Stimulated activated CD8-positive, alpha-beta memory T cell treated with anti-CD3 and anti-CD28 coated beads, Interleukin-12 subunit alpha, Interleukin-12 subunit beta, amount 100 ng/mL, for 24 hours (primary cell): ENCODE data around the gene PAIP2.
"Not testable (repeated sequence)": the region's sequence is repeated elsewhere in the genome, so short reads cannot be mapped to it uniquely, and the experiment has no call there.

Experiments used
- DNase-seq: peaks from one replicate; pipeline ENCODE4 v3.0.0-alpha.2; 2020; ENCODE audit errors: extremely low read depth

The PAIP2 gene

DNA sequence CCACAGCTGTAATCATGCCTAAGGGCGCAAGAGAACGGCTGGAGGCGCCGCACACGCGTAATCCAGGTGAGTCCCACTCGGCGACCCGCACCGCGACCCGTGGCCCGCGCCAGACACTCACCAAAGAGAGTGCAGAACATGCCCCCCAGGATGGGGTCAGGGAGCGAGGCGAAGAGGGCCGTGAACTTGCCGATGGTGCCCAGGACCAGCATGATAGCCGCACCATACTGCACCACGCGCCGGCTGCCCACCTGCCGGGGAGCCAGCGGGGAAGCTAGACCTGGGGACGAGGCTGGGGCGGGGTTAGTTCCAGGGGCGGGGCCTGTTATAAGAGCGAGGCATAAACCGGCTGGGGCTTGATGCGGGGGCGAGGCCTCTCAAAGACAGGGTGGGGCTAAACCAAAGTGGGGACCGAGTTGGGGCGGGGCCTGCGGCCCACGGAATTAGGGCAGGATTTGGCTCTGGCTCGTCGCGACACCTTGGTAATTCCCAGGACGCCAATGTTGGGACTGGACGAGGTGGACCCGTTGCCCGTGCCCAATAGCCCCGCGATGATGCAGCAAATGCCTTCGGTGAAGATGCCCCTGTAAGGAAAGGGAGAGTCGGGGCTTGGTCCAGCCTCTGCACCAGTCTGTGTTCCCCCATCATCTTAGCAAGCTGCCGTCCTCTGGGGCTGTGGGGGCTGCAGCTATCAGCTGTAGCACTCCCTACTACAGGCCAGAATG, 36.6 kb downstream of the PAIP2 start:
- no peak for DNase-seq

DNA sequence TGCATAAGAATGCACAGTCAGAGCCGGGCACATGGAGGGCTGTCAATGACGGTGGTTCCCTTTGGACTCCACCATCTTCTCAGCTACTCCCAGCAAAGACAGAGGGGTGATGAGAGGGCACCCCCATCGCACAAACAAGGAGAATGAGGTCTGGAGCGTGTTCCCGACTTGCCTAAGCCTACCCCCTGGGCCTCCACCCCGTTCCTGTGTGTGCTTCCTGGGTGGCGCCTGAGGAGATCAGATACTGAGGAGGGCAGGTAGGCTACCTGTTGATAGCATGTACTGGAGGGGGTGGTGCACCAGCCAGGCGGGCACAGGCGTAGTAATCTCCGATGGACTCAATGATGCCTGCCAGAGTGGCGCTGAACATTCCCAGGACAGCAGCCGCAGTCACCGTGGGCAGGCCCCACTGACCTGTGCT, 37.3 kb downstream of the PAIP2 start:
- DNase-seq = no peak

DNA sequence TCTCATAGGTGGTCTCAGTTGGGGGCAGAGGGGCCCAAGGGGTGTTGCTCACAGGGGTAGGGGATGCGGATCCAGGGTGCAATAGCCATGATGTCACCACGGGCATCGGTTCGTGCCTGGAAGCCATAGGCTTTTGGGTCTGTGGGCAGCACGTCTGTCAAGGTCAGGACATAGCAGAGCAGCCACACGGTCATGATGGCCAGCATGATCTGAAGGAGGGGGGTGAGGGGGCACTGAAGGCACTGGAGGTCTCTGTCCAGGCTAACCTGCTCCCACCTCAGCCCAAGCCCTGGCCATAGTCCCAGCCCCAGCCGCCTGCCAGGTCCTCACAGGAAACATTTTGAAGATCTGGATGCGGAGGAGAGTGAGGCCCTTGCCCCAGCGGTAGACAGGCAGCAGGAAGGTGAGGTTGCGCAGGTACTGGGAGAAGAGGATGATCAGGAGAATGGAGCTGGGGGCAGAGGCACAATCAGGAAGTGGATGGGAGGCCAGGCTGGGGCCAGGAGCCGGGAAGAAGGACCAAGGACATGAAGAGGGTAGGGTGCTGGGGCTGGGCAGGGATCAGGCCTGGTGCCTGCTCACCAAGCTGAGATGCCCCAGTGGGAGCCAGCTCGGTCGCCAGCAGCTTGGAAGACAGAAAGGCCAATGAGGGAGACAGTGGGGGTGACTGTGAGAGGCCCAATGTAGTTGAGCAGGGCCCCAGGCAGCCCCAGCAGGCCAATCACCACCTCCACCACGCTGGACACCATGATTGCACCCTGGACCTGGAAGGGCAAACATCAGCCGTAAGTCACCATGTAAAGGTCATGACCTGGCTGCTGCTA, 38.2 kb downstream of the PAIP2 start:
- DNase-seq = no peak

DNA sequence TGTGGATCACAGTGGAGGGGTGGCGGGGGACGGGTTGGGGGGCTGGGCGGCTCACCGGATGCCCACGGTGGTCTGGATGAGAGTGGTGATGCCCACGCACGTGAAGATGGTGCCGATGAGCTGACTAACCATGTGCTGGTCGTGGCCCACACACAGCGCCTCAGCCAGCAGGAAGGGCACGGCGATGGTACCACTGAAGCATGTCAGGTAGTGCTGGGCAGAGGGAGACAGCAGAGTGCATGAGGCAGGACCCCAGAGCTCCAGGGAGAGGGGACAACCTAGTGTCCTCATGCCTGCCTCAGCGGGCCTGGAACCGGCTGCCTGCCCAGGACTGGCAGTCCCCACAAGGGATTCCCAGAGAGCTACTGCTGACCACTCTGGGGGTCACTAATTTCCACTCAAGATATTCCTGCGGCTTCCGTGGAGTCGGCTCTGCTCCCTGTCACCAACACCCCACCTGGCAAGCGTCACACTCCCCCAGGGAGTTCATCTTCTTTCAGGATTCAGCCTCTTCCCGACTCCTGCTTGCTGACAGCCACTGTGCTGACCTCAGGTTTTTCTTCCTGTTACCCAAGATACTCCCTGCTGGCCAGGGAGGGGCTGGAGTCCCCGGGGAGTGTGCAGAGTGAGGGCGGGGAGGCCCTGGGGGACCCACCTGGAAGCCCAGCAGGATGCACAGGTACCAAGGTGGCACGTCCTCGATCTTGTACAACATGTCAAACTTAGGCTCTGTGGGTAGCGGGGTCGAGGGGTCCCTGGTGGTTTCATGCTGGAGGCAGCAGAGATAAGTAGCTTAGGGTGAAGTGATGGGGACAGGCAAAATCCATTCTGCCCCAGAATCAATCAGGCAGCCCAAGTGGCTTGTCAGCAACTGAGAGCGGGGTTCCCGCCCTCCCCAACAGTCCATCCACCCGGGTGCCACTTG, 40.4 kb downstream of the PAIP2 start:
- no peak for DNase-seq

DNA sequence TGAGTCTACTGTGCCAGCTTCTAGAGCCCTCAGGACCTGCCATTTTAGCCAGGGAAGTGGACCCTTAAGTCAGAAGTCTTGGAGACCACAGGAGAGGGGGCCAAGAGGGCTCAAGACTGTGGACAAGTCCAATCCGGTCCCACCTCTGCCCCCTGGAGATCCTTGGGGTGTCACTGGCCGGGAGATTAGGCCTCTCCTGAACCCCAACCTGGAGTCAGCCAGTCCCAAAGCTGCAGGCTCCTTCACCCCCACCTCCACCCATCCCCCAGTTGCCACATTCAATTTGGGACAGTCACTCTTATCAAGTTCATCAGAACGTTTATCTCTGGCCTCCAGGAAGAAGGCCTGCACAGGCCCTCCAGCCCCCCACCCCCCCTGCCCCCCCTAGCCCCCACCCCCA, 41.2 kb downstream of the PAIP2 start:
- no peak for DNase-seq

DNA sequence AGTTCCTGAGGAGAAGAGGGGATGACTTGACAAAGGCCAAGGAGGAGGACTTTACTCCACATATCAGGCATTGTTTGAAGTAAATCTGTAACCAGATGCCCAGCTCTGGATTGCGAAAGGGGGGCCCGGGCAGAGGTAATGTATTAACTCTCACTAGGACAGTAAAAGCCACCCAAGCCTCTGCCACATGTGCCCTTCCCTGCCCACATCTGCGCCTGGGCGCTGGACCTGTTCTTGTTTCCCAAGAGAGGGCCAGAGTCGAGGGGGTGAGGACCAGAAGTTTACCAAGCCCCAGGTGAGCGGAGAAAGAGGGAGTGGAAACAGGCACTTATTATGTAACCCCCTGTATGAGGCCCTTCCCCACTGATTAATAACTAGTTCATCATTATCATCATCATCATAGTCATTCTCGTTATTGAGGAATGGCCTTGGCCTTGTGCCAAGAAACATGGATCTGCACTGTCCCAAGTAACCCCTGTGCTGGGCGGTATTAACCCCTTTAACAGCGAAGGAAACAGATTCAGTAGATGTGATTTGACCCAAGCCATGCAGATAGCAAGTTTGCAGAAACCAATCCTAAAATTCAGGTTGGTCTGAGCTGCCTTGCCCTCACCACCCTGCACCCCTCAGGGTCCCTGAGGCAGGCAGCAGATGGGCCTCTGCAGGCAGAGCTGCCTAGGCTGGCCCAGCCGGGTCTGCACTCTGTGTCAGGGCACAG, 41.8 kb downstream of the PAIP2 start, which contains the start of gene SLC23A1:
SLC23A1 (minus strand) TSS at position 23 of the 718 bp plus-strand sequence. CDS start 44 bp downstream, outside the sequence.
- DNase-seq = no peak

DNA sequence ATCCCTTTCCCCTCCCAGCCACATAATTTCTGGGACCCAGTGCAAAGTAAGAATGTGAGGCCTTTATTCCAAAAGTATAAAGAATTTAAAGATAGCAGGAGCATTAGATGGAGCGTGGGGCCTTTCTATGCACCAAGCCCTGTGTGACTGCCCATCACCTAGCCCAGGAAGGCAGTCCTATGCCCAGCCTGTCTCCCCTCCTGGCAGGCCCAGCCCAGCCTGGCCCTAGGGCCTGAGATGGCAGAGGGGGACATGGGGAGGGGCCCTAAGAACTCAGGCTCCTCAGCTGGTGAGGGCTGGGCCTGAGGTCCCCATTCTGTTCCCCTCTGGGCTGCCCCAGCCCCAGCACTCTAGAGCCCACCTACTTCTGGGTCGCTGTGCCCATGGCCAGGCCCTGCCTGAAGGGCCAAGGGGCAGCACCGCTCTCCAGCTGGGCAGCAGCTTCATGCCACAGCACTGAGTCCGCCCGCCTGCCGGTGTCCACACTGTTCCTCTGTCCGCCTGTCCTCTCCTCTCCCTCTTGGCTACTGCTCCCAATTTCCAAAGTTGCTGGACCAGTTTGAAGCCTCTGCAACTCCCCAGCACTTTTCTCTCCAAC, 42.4 kb downstream of the PAIP2 start:
- DNase-seq = no peak

DNA sequence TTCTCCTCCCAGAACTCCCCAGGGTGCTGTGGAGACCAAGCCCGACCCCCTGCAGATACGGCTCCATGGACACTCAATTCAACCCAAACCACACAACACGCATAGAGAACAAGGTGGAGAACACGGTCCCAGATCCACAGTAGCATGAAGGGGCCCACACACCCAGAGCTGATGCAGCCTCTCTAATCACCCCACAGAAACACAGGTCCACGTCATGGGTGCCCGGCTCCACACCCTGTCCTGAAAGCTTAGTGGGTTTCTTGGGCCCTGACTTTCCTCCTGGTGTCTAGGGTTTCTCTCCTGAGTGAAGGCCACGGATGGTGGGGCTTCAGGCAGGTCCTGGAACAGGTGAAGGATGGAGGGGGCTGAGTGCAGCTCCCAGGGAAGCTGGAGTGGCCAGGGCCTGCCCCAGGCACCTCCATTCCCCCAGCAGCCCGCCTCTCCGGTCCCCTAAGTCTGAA, 43.0 kb downstream of the PAIP2 start:
- DNase-seq = no peak

DNA sequence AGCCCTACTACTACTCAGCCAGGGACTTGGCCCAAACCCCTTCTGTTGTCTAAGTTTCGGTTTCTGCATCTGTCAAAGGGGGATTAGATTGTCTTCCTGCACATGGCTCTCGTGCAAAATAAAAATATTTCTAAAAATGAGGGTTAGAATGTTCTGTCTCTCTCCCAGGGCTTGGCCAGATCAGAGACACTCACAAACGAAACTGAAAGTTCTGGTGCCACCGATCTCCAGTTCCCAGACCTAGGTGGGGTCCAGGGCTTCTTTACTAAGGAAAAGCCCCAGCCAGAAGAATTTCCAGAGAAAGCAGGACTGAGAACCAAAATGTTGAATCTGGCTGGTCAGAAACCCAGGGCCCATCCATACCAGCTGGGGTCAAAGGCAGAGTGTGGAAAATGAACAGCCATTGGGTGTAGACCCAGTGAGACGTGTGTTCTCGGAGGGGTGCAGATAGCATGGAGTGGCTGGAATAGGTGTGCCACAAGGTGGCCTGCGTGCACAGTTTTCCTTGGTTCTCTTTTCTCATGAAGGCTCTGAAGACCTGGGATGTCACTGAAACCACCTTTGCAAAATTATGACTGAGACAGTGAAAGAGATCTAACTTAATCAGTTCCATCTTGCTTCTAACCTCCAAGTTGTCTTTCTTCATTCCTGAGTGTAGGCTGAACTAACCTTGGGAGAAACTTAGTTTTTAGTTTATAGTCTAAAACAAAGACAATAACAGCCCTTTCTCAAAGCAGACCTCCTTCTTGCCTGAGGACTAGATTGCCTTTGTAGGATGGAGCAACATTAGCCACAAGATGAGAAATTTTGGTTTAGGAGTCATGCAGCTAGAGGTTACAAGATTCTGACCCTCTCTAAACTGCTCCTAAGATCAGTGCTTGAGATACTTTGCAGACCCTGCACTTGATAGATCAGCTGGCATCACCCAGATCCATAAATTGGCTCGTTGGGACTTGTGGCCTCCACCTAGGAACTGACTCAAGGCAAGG, 43.7 kb downstream of the PAIP2 start:
- no peak for DNase-seq

DNA sequence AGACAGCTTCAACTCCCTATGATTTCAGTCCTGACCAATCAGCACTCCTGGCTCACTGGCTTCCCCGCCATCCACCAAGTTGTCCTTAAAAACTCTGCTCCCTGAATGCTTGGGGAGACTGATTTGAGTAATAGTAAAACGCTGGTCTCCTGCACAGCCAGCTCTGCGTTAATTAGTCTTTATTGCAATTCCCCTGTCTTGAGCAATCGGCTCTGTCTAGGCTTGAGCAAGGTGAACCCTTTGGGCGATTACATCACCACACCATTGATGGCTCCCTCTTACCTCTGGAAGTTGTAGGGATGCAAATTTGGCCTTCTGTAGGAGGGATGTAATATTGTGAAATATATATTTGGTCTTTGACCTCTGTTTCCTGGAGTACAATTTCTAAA, 44.4 kb downstream of the PAIP2 start:
- no peak for DNase-seq

DNA sequence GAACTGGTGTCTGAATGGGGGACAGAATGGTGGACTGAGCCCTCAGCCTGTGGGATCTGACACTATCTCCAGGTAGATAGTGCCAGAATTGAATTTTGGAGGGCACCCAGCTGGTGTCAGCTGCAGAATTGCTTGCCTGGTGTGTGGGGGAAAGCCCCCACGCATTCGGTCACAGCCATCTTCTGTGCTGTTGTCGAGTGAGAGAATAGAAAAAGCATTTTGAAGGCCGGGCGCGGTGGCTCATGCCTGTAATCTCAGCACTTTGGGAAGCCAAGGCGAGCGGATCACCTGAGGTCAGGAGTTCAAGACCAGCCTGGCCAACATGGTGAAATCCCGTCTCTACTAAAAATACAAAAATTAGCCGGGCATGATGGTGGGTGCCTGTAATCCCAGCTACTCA, 45.3 kb downstream of the PAIP2 start:
- DNase-seq = not testable (repeated sequence)

DNA sequence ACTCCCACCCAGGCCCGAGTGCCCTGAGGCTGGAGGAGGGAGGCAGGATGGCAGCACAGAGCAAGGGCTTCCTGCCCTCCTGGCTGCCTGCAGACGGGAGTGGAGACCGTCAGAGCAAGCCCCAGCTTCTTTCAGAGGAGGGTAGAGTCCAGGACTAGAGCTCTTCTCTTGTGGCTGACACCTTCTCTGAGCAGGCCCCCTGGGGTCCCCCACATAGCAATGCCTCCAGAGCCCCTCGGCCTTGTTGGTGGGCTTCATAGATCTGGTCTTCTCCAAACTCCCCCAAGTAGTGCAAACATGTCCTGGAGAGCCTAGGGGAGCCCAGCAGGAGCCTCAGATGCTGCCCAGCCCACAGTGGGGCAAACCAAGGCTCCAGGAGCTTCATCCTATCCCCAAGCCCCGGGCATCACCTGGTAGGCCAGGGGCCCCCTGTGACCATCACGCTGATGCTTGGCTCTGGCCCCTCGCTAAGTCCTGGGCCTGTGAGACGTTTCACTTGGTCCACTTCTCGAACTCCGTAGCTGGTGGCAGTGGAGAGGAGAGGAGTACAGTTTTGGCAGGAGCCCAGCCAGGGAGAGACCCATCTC, 46.0 kb downstream of the PAIP2 start:
- DNase-seq = no peak

DNA sequence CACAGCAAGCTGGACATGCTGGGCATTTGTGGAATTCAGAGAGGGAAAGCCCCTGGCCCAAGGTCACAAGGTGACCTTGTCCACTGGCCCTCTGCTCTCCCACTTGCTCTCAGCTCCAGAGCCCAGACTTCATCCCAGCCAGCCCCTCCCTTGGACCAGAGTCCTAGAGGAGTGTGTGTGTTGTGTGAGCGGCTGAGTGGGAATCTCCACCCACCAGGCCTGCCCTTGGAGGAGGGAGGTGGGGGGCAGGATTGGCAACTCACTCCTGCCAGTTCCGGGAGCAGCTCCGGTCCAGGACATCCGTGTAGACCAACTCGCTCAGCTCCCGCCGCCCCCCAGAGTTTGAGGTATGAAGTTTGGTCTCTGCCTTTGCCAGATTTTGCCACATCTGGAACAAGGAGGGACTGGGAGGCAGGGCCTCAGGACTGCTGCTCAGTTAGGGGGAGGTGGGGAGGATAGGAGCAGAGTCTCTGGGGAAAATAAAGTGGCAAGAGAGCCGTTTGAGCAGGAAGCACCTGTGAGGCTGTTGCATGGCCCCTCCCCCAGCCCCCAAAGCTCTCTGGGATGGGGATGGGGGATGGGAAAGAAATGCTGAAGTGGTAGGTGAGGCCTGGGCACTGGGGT, 46.7 kb downstream of the PAIP2 start:
- DNase-seq = no peak

DNA sequence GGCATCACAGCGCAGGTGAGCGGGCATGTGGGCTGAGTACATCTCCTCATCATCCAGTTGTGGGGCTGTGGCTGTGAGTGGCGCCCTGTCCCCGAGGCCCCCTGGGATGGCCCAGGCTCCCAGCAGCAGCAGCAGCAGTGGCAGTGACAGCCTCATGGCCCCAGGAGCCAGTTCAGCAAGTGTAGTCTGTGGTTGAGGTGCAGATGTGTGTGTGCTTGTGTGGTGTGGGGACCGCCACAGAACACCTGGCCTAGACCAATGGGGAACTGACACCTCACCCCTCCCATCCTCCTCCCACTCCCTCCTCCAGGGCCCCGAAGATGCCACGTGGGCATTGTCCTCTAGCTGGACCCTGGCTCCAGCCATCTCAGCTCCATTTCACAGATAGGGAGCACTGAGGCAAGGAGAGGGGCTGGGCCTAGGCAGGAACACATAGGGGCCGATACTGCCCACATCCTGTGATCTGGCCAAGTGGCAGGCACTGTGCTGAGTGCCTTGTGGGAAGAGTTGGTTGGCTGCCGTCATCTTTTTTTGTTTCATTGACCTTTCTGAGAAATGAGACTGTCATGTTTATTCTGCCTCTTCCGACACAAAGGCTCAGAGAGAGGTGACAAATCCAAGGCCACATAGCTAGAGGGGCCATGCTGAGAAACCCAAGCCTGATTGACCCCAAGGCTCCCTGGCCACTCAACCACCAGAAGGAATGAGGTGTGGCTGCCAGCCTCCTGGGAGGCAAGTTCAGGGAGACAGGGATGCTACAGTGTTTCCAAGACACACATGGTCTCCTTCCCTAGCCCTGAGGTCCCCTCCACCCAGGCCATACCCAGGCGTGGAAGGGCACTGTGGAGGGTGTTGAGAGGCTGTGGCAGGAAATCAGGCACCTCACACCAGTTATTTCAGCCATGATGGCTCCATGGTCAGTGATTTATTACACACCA, 48.3 kb downstream of the PAIP2 start, which contains the start of gene MZB1:
MZB1 (minus strand) TSS at position 213 of the 938 bp plus-strand sequence; CDS start at position 156, 57 bp downstream.
- no peak for DNase-seq

DNA sequence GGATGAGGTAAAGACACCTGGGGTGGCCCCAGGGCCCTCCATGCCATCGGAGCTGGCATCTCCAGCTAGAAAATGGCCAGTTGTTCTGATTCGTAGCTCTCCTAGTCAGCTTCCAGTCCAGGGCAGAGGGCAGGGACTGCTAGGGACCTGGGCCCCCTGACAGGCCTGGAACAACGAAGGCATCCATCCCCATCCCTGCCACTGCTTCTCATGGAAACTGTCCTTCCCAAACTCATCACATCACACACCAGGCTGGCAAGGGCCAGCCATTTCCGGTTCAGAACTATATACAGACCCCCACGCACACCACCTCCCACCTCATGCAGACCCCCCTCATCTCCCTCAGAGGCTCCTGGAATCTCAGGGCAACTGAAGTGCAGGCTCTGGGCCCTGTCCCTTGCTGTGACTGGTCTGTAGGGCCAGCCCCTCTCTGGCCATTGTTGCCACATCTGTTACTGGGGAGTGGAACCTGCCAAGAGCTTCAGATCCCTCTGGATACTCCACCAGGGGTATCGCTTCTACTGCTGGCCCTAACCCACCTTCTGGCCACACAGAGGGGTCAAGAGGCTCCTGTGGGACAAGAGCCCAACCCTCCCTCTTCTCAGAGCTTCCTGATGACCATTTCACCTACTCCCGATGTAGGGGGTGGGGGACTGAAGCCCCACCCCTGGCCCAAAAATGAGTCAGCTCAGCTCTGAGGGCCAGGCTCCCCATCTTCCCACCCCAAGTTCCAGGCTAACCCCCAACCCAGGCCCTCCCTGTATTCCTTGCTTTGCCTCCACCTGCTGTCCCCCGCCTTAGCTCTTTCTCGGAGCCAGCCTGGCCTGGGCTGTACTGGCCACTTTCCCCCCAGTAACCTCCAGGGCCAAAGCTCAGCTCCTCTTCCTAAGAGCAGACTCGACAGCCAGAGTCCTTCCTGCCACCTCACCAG, 49.2 kb downstream of the PAIP2 start:
- DNase-seq = no peak

DNA sequence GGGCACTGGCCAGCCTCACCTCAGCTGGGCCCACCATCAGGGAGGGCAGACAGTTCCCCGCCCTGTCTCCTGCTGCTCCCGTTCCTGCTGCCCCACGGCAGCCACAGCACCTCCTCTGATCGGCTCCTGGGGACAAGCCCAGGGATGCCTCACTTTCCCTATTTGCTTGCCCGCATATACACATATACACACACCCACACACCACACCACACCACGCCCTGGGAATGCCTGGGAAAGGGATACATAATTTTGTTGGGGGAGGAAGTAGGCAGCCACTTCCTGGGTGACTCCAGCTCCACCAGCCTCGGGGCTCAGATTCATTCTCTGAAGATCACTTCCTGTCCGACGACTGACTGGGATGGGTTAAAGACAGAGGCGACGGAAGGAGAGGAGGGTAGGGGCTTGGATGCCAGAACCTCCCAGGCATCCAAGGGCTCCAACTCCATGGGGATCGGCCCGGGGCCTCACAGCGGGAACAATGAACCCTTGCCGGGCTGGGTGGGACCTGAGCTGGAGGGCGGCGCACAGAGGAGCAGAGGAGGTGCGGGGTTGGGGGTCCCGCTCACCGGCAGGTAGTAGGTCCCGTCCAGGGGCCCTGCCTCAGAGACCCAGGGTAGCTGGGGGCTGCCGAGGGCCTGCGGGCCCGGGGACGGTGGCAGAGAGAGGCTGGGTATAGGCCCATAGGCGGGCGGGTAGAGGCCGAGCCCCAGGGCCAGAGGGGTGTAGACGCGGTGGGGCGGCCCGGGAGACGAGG, 50.1 kb downstream of the PAIP2 start:
- DNase-seq = no peak
